Esophagus squamous epithelium (tissue), 5 donors: ENCODE data around the gene ENOSF1. TPM values are rescaled to one million over a fixed set of nuclear protein-coding genes. Genes with fewer than 3 reads are reported as not detected.

Experiments
- DNase-seq: peaks from one replicate; lab custom pipeline; 2025; lab: John Stamatoyannopoulos, UW
- H3K27ac ChIP-seq, 4 donors: fragments of 200-600 bp; sonication (generic); one replicate each; pipeline ENCODE4 v1.5.1; 2016 to 2019; ENCODE audit warnings: mild to moderate bottlenecking in 1 of 4
- H3K27me3 ChIP-seq, 4 donors: fragments of 200-600 bp; sonication (generic); 1 replicate in 3 of 4; 2 replicates in 1 of 4; pipeline versions ENCODE4 v1.5.1 to v1.6.0; 2017 to 2021; ENCODE audit warnings: antibody characterized with exemption in 1 of 4
- H3K36me3 ChIP-seq, 3 donors: fragments of 200-600 bp; sonication (generic); one replicate each; pipeline ENCODE4 v1.5.1; 2016 to 2019
- H3K4me1 ChIP-seq, 3 donors: fragments of 200-600 bp; sonication (generic); one replicate each; pipeline ENCODE4 v1.5.1; 2017 to 2019
- H3K4me3 ChIP-seq, 4 donors: fragments of 200-600 bp; sonication (generic); 1 replicate in 3 of 4; 2 replicates in 1 of 4; pipeline ENCODE4 v1.5.1; 2016 to 2019; ENCODE audit warnings: mild to moderate bottlenecking in 2 of 4, moderate library complexity in 1 of 4
- H3K9me3 ChIP-seq, 3 donors: fragments of 200-600 bp; sonication (generic); one replicate each; pipeline ENCODE4 v1.5.1; 2016 to 2019
- POLR2A ChIP-seq, 4 donors: fragments of 450-650 bp; IDR thresholded peaks; one replicate each; pipeline ENCODE4 v1.6.1; 2017; ENCODE audit warnings: antibody characterized with exemption in 4 of 4, mild to moderate bottlenecking in 4 of 4, moderate library complexity in 3 of 4
- WGBS, 2 donors: methylation state at CpG; one replicate each; pipeline ENCODE4 v1.1.5; 2018; 5-methylcytosine and 5-hydroxymethylcytosine counted together
- intact Hi-C: fragments of 100-400 bp; cut with DNase I; formaldehyde crosslinking; loops from one replicate; pipeline ENCODE4 v1.15.0; 2022
- total RNA-seq, 4 donors: library from RNA; depleted of rRNA; stranded (reverse); fragments of >200 nt; gene quantifications; one replicate each; pipeline ENCODE4 v1.1.0, GENCODE V29; 2016
- TF ChIP-seq, protein P1 (sequence below), 6 experiments: fragments of 450-650 bp in 4 of 6; fragments of 200-600 bp in 2 of 6; sonication (generic) in 2 of 6; IDR thresholded peaks; one replicate each; pipeline ENCODE4 v1.5.1; 2016 to 2019; ENCODE audit warnings: antibody characterized with exemption in 6 of 6, mild to moderate bottlenecking in 4 of 6, moderate library complexity in 4 of 6
- donor health status: DM: yes; HTN: yes; CAD: no.

ENOSF1 gene
- total RNA-seq, 4 donors from 2014 or later: 31.7 to 63.7 (median 47.1) TPM

DNA sequence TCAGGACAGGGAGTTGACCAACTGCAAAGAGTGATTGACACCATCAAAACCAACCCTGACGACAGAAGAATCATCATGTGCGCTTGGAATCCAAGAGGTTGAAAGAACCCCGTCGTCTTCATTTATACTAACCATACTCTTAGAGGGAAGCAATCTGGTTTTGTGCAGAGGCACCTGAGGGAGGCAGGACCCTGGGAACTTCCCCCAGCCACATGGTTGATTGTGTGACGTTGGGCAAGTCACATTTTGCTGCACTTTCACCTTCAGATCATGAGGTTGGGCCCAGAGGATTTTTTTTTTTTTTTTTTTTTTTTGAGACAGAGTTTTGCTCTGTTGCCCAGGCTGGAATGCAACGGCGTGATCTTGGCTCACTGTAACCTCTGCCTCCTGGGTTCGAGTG is 43.4 kb downstream of the ENOSF1 start:
- H3K27ac ChIP-seq: no peak overlapping the region
- 90 to 91% methylated on average over 5 to 7 of the region's 8 CpGs for WGBS, 2 donors
- H3K36me3 ChIP-seq: peaks cover 0 to 55% (median 4%) of the 10 kb centered on the region in 3 donors
- TF ChIP-seq, protein P1, sequence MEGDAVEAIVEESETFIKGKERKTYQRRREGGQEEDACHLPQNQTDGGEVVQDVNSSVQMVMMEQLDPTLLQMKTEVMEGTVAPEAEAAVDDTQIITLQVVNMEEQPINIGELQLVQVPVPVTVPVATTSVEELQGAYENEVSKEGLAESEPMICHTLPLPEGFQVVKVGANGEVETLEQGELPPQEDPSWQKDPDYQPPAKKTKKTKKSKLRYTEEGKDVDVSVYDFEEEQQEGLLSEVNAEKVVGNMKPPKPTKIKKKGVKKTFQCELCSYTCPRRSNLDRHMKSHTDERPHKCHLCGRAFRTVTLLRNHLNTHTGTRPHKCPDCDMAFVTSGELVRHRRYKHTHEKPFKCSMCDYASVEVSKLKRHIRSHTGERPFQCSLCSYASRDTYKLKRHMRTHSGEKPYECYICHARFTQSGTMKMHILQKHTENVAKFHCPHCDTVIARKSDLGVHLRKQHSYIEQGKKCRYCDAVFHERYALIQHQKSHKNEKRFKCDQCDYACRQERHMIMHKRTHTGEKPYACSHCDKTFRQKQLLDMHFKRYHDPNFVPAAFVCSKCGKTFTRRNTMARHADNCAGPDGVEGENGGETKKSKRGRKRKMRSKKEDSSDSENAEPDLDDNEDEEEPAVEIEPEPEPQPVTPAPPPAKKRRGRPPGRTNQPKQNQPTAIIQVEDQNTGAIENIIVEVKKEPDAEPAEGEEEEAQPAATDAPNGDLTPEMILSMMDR (IDR thresholded peaks at IDR 0.05): no peak
- TF ChIP-seq POLR2A (IDR thresholded peaks at IDR 0.05): no peak
- DNase-seq: no peak
- intact Hi-C loops: no loop called here
- no peaks in the 10 kb centered on the region for H3K4me1 ChIP-seq
- H3K27me3 ChIP-seq: no peaks in the 10 kb centered on the region
- no peak overlapping the region for H3K4me3 ChIP-seq
- H3K9me3 ChIP-seq: no peaks in the 10 kb centered on the region

DNA sequence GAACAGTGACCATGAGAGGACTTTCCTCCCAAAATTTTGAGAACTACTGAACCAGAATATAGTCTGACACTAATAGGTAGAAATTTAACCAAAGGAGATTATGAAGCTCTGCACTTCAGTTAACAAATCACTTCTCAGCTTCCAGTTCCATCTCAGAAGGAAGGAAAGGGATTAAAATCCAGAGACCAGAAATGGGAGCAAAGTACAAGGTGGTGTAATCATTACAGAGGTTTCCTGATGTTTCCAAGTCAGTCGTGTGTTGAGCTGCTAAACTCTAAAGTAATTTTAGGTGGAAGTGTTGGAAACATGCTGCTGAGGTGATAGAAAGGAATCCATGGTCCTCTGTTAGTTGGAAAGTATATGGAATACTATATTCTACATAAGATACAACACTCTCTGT is 44.2 kb downstream of the ENOSF1 start:
- Histone ChIP-seq H3K36me3 (peaks cover 0 to 46% (median 4%) of the 10 kb centered on the region in 3 donors), H3K4me3 (no peak overlapping the region), H3K27me3 (no peaks in the 10 kb centered on the region), H3K9me3 (no peaks in the 10 kb centered on the region), H3K27ac (no peak overlapping the region), H3K4me1 (no peaks in the 10 kb centered on the region)
- DNase-seq: no peak
- WGBS, 2 donors: 58 to 69% methylated on average over 1 of the region's 1 CpG
- intact Hi-C loops: no loop called here
- no peak for TF ChIP-seq POLR2A (IDR thresholded peaks at IDR 0.05)
- TF ChIP-seq, protein P1 (IDR thresholded peaks at IDR 0.05): no peak

DNA sequence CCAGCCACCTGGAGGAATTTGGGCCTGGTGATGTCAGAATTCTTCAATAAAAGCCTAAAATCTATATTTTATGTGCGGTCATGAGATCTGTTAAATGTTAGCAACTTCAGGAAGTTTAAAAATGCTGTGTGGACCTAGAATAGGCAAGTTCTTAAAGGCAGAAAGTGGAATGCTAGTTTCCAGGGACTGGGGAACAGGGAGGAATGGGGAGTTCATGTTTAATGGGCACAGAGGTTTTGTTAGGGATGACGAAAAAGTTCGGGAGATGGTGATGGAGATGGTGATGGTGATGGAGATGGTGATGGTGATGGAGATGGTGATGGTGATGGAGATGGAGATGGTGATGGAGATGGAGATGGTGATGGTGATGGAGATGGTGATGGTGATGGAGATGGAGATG is 45.8 kb downstream of the ENOSF1 start:
- no peak for DNase-seq
- no peak overlapping the region for H3K4me3 ChIP-seq
- no peaks in the 10 kb centered on the region for H3K4me1 ChIP-seq
- intact Hi-C loops: no loop called here
- H3K27ac ChIP-seq: no peak overlapping the region
- H3K9me3 ChIP-seq: no peaks in the 10 kb centered on the region
- H3K36me3 ChIP-seq: peaks cover 0 to 30% (median 4%) of the 10 kb centered on the region in 3 donors
- no peaks in the 10 kb centered on the region for H3K27me3 ChIP-seq
- TF ChIP-seq POLR2A (IDR thresholded peaks at IDR 0.05): no peak
- TF ChIP-seq, protein P1 (IDR thresholded peaks at IDR 0.05): no peak
- 96 to 98% methylated on average over 3 of the region's 3 CpGs for WGBS, 2 donors

DNA sequence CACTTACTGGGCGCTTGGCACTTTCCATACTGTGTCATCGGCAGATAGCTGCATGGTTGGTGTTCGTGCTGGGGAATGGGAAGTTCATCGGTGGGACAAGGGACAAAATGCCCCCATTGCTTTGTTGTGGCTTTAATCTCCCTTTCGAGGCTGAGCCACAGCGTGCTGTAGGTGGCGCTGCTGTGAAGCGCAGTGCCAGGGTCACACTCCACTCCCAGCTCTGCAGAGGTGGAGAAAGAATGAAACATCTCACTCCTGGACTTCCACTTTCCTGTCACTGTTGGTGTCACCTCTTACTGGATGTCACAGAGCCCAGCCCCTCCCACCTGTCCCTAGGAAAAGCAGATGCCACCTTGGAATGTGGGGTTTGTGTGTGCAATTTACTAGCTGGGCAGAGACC is 46.3 kb downstream of the ENOSF1 start:
- H3K27ac ChIP-seq: no peak overlapping the region
- no peaks in the 10 kb centered on the region for H3K4me1 ChIP-seq
- H3K36me3 ChIP-seq: peaks cover 0 to 26% (median 4%) of the 10 kb centered on the region in 3 donors
- WGBS, 2 donors: 89 to 92% methylated on average over 7 to 8 of the region's 8 CpGs
- no peak for DNase-seq
- no peak overlapping the region for H3K4me3 ChIP-seq
- TF ChIP-seq, protein P1 (IDR thresholded peaks at IDR 0.05): peak in 1 of 6 experiments; percentile 6
- no peak for TF ChIP-seq POLR2A (IDR thresholded peaks at IDR 0.05)
- H3K9me3 ChIP-seq: no peaks in the 10 kb centered on the region
- H3K27me3 ChIP-seq: no peaks in the 10 kb centered on the region
- intact Hi-C loops: no loop called here

DNA sequence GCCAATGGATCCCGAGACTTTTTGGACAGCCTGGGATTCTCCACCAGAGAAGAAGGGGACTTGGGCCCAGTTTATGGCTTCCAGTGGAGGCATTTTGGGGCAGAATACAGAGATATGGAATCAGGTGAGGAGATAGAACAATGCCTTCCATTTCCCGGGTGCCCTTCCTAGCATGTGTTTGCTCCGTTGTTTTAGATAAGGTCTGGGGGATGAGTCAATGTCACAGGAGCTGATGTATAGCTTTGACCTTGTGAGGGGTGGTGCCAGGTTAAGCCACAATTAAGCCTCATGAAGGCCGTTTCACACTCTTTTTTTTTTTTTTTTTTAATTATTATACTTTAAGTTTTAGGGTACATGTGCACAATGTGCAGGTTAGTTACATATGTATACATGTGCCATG is 50.2 kb downstream of the ENOSF1 start:
- 96 to 100% methylated on average over 4 of the region's 4 CpGs for WGBS, 2 donors
- H3K27ac ChIP-seq: no peak overlapping the region

More for the DNA sequence above, 50.2 kb downstream of the ENOSF1 start:
- no peak for DNase-seq
- Histone ChIP-seq H3K4me1 (peaks cover 0 to 15% (median 5%) of the 10 kb centered on the region in 3 donors), H3K9me3 (no peaks in the 10 kb centered on the region), H3K4me3 (no peak overlapping the region), H3K36me3 (no peaks in the 10 kb centered on the region), H3K27me3 (peaks cover 0 to 20% (median 0%) of the 10 kb centered on the region in 4 donors)
- TF ChIP-seq POLR2A (IDR thresholded peaks at IDR 0.05): no peak
- TF ChIP-seq, protein P1 (IDR thresholded peaks at IDR 0.05): no peak
- intact Hi-C loops: no loop called here
